CD14-positive monocyte (primary cell): Measurements from ENCODE around the gene CCNL1. TPM values are rescaled to one million over a fixed set of nuclear protein-coding genes. Genes with fewer than 3 reads are reported as not detected.

Experiments used
- DNase-seq, 3 donors: peaks; one replicate each; pipeline ENCODE4 v3.0.0-alpha.2; 2011 to 2022
- H2AFZ ChIP-seq: 2 replicates; pipeline ENCODE4 v1.6.0; 2012; ENCODE audit warnings: mild to moderate bottlenecking, low read depth, low read length, inconsistent platforms; ENCODE audit not compliant: insufficient read depth, poor library complexity, severe bottlenecking
- H3K27ac ChIP-seq, 2 donors: 1 replicate in 1 of 2; 2 replicates in 1 of 2; pipeline ENCODE4 v1.5.1; 2012 to 2013; ENCODE audit warnings: low read length in 2 of 2, control low read depth in 1 of 2, inconsistent platforms in 1 of 2, low read depth in 1 of 2, mild to moderate bottlenecking in 1 of 2
- H3K27me3 ChIP-seq, 2 donors: one replicate each; pipeline versions ENCODE4 v1.6.0 to v1.6.1; 2011 to 2013; ENCODE audit warnings: low read length in 2 of 2; ENCODE audit not compliant: control insufficient read depth in 2 of 2, insufficient read depth in 2 of 2
- H3K36me3 ChIP-seq, 2 donors: replicated peaks in 1 of 2; 1 replicate in 1 of 2; 2 replicates in 1 of 2; pipeline versions ENCODE4 v1.5.1 to v1.6.1; 2012 to 2013; ENCODE audit warnings: low read length in 2 of 2, control low read depth in 1 of 2, inconsistent platforms in 1 of 2, mild to moderate bottlenecking in 1 of 2; ENCODE audit not compliant: insufficient read depth in 2 of 2, control insufficient read depth in 1 of 2
- H3K4me1 ChIP-seq, 2 donors: 1 replicate in 1 of 2; 2 replicates in 1 of 2; pipeline versions ENCODE4 v1.5.1 to v1.6.1; 2012 to 2013; ENCODE audit warnings: low read length in 2 of 2, control low read depth in 1 of 2, inconsistent platforms in 1 of 2, mild to moderate bottlenecking in 1 of 2, moderate library complexity in 1 of 2; ENCODE audit not compliant: insufficient read depth in 2 of 2, control insufficient read depth in 1 of 2
- H3K4me2 ChIP-seq: replicated peaks from 2 replicates; pipeline ENCODE3; 2012; ENCODE audit warnings: low read length, moderate library complexity, mild to moderate bottlenecking; ENCODE audit not compliant: poor library complexity, severe bottlenecking; ENCODE audit errors: extremely low read depth
- H3K4me3 ChIP-seq, 3 experiments: fragments of 200-600 bp in 1 of 3; sonication (generic) in 1 of 3; replicated peaks in 1 of 3; 1 replicate in 2 of 3; 2 replicates in 1 of 3; pipeline ENCODE4 v1.5.1; 2011 to 2013; ENCODE audit warnings: low read length in 3 of 3, mild to moderate bottlenecking in 3 of 3, control low read depth in 2 of 3, low read depth in 2 of 3, inconsistent platforms in 1 of 3, moderate library complexity in 1 of 3
- H3K79me2 ChIP-seq: 2 replicates; pipeline ENCODE4 v1.6.0; 2012; ENCODE audit warnings: mild to moderate bottlenecking, control low read depth, inconsistent platforms, low read length, moderate library complexity; ENCODE audit not compliant: insufficient read depth
- H3K9ac ChIP-seq: 2 replicates; pipeline ENCODE4 v1.6.0; 2017; ENCODE audit warnings: low read length, mild to moderate bottlenecking; ENCODE audit not compliant: insufficient read depth, poor library complexity, severe bottlenecking
- H3K9me3 ChIP-seq, 2 donors: replicated peaks in 1 of 2; 1 replicate in 1 of 2; 2 replicates in 1 of 2; pipeline versions ENCODE4 v1.5.1 to v1.6.1; 2012 to 2013; ENCODE audit warnings: low read length in 2 of 2, control low read depth in 1 of 2; ENCODE audit not compliant: control insufficient read depth in 1 of 2, insufficient read depth in 1 of 2
- H4K20me1 ChIP-seq: 2 replicates; pipeline ENCODE4 v1.6.0; 2012; ENCODE audit warnings: mild to moderate bottlenecking, low read length, control low read depth, moderate library complexity; ENCODE audit not compliant: insufficient read depth
- H3K27ac Mint-ChIP-seq, 7 donors: one replicate each; pipeline ENCODE4 v1.8.0; 2020; ENCODE audit warnings: mild to moderate bottlenecking in 7 of 7, mixed read lengths in 7 of 7, moderate library complexity in 6 of 7, inconsistent platforms in 2 of 7
- H3K27me3 Mint-ChIP-seq, 3 donors: one replicate each; pipeline ENCODE4 v1.8.0; 2021 to 2022; ENCODE audit warnings: low read depth in 3 of 3, mild to moderate bottlenecking in 3 of 3, mixed read lengths in 3 of 3, moderate library complexity in 3 of 3, inconsistent platforms in 1 of 3
- H3K36me3 Mint-ChIP-seq, 2 donors: one replicate each; pipeline ENCODE4 v1.8.0; 2020; ENCODE audit warnings: mixed read lengths in 2 of 2, inconsistent platforms in 1 of 2, mild to moderate bottlenecking in 1 of 2
- H3K4me1 Mint-ChIP-seq: one replicate; pipeline ENCODE4 v1.8.0; 2020; ENCODE audit warnings: mild to moderate bottlenecking, mixed read lengths
- H3K4me3 Mint-ChIP-seq, 2 donors: one replicate each; pipeline ENCODE4 v1.8.0; 2020; ENCODE audit warnings: mild to moderate bottlenecking in 2 of 2, mixed read lengths in 2 of 2, moderate library complexity in 1 of 2
- H3K9me3 Mint-ChIP-seq, 7 donors: one replicate each; pipeline ENCODE4 v1.8.0; 2020 to 2022; ENCODE audit warnings: mixed read lengths in 7 of 7, mild to moderate bottlenecking in 6 of 7, moderate library complexity in 6 of 7, inconsistent platforms in 2 of 7
- WGBS: methylation state at CpG from one replicate; pipeline ENCODE4 v1.1.5; 2013; ENCODE audit warnings: missing lambda C conversion rate; ENCODE audit not compliant: insufficient coverage; 5-methylcytosine and 5-hydroxymethylcytosine counted together
- intact Hi-C, 2 donors: fragments of 100-400 bp; cut with micrococcal nuclease; formaldehyde crosslinking; loops; one replicate each; pipeline versions ENCODE4 v1.15.0 to v1.15.1; 2023
- polyA plus RNA-seq, 3 donors: library from polyadenylated mRNA; depleted of rRNA in 1 of 3; unstranded in 2 of 3; stranded (reverse) in 1 of 3; fragments of 300-500 nt in 2 of 3; fragments of >200 nt in 1 of 3; fragmentation: Illumina TruSeq in 2 of 3; gene quantifications; 1 replicate in 2 of 3; 2 replicates in 1 of 3; pipeline ENCODE4 v1.2.3, GENCODE V29; 2012 to 2021
- TF ChIP-seq, protein P1 (sequence below): fragments of 200-600 bp; IDR thresholded peaks from one replicate; pipeline ENCODE4 v1.8.0; 2022; ENCODE audit warnings: antibody characterized with exemption, mild to moderate bottlenecking

CCNL1 gene
- polyA plus RNA-seq, 3 donors, result 32.0 to 751 (median 42.3) TPM

DNA sequence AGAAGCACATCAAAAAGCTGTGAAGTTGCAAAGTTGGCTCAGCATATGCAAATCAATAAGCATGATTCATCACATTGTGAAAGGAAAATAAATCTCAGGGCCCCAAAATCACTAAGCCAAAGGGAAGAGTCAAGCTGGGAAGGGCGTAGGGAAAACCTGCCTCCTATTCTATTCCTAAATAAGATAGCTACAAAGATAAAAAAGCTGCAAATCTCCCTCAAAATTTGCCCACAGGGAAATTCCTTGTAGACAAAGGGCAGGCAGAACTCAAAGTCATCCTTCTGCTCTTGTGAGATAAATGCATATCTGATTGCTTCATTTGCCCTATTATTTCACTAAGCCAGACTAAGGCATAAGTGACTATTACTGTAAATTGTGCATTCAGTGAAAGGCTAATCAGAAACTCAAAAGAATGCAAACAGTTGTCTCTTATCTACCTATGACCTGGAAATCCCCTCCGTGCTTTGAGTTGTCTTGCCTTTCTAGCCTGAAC, 30.5 kb upstream of the CCNL1 start:
- H3K36me3 ChIP-seq, result peaks cover 0 to 9% of the 10 kb centered on the region in 2 donors
- intact Hi-C loops, result no loop called here
- H3K9me3 ChIP-seq, result peaks cover 29 to 54% of the 10 kb centered on the region in 2 donors
- Mint-ChIP-seq H3K27me3 (peaks cover 0 to 5% (median 2%) of the 10 kb centered on the region in 3 donors), H3K9me3 (peaks cover 50 to 82% (median 67%) of the 10 kb centered on the region in 7 donors), H3K4me1 (no peaks in the 10 kb centered on the region), H3K4me3 (no peak overlapping the region), H3K27ac (no peak overlapping the region), H3K36me3 (peaks cover 10 to 15% of the 10 kb centered on the region in 2 donors)
- no peak for DNase-seq
- H3K4me3 ChIP-seq, result no peak overlapping the region
- WGBS, result 100% methylated on average over 1 of the region's 2 CpGs
- no peak overlapping the region for H3K9ac ChIP-seq
- H3K4me1 ChIP-seq, result no peaks in the 10 kb centered on the region
- TF ChIP-seq, protein P1, sequence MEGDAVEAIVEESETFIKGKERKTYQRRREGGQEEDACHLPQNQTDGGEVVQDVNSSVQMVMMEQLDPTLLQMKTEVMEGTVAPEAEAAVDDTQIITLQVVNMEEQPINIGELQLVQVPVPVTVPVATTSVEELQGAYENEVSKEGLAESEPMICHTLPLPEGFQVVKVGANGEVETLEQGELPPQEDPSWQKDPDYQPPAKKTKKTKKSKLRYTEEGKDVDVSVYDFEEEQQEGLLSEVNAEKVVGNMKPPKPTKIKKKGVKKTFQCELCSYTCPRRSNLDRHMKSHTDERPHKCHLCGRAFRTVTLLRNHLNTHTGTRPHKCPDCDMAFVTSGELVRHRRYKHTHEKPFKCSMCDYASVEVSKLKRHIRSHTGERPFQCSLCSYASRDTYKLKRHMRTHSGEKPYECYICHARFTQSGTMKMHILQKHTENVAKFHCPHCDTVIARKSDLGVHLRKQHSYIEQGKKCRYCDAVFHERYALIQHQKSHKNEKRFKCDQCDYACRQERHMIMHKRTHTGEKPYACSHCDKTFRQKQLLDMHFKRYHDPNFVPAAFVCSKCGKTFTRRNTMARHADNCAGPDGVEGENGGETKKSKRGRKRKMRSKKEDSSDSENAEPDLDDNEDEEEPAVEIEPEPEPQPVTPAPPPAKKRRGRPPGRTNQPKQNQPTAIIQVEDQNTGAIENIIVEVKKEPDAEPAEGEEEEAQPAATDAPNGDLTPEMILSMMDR, result no peak
- H3K27ac ChIP-seq, result no peak overlapping the region
- H2AFZ ChIP-seq, result no peak overlapping the region
- H3K79me2 ChIP-seq, result no peaks in the 10 kb centered on the region
- H3K27me3 ChIP-seq, result no peaks in the 10 kb centered on the region
- H4K20me1 ChIP-seq, result no peaks in the 10 kb centered on the region
- H3K4me2 ChIP-seq, result no peak overlapping the region

DNA sequence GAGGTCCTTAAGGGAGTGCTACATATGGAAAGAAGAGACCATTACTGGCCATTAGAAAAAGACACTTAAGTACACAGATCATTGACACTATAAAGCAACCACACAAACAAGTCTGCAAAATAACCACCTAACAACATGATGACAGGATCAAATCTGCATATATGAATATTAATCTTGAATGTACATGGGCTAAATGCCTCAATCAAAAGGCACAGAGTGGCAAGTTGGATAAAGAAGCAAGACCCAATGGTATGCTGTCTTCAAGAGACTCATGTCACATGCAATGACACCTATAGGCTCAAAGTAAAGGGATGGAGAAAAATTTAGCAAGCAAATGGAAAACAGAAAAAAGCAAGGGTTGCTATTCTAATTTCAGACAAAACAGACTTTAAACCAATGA, 28.4 kb upstream of the CCNL1 start:
- H3K4me3 ChIP-seq, result no peak overlapping the region
- Mint-ChIP-seq H3K4me1 (no peaks in the 10 kb centered on the region), H3K9me3 (peaks cover 48 to 78% (median 72%) of the 10 kb centered on the region in 7 donors), H3K4me3 (no peak overlapping the region), H3K27ac (no peak overlapping the region), H3K27me3 (peaks cover 0 to 5% (median 2%) of the 10 kb centered on the region in 3 donors), H3K36me3 (peaks cover 21 to 27% of the 10 kb centered on the region in 2 donors)
- H4K20me1 ChIP-seq, result no peaks in the 10 kb centered on the region
- peaks cover 0 to 14% of the 10 kb centered on the region in 2 donors for H3K36me3 ChIP-seq
- DNase-seq, result no peak
- intact Hi-C loops, result no loop called here
- H3K27ac ChIP-seq, result no peak overlapping the region
- no peaks in the 10 kb centered on the region for H3K27me3 ChIP-seq
- H3K4me2 ChIP-seq, result no peak overlapping the region
- no peak overlapping the region for H2AFZ ChIP-seq
- H3K79me2 ChIP-seq, result no peaks in the 10 kb centered on the region
- TF ChIP-seq, protein P1, result no peak
- no peaks in the 10 kb centered on the region for H3K4me1 ChIP-seq
- H3K9ac ChIP-seq, result no peak overlapping the region
- H3K9me3 ChIP-seq, result peaks cover 37 to 54% of the 10 kb centered on the region in 2 donors
